ENCODE results near the gene SCART1. TPM values are rescaled to one million over a fixed set of nuclear protein-coding genes. Genes with fewer than 3 reads are reported as not detected.

SCART1 gene
- 0.01 TPM for polyA plus RNA-seq (2013, experiment 1 of 2)
- polyA plus RNA-seq (2013, experiment 2 of 2), result 0.01 TPM

DNA sequence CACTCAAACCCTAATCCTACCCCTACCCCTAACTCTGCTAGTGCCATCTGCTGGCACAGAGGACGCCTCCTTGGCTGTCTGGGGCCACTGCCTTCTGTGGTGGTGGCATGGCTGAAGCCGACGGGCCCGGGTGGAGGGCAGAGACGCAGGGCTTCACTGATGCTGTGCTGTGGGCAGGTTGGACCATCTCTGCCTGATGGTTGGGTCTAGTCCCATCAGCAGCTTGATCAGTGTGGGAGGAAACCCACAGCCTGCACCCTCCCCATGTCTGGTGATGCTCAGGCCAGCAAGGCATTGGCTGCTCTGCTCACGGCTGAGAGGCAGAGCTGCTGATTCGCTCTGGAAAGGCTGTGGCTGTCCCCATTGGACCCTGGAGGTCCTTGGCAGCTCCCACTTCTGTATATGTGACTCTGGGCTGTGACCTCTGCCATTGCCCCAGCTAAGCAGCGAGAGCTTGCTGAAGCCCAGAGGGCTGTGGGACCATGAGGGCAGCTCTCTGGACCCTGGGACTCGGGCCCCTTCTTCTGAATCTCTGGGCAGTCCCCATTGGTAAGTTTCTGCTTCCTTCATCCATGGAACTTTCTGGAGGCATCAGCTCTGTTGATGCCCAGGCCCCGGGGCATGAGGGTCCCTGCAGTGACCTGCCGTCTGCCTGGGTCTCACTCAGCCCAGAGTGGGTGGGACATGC is at the start of gene SCART1:
TSS of gene SCART1 (plus strand) at position 430 of the 688 bp plus-strand sequence. CDS start at position 483, 53 bp downstream.
- no peak within 1 kb of the TSS for H4K8ac ChIP-seq (ENCODE audit: low read depth, low read length)

DNA sequence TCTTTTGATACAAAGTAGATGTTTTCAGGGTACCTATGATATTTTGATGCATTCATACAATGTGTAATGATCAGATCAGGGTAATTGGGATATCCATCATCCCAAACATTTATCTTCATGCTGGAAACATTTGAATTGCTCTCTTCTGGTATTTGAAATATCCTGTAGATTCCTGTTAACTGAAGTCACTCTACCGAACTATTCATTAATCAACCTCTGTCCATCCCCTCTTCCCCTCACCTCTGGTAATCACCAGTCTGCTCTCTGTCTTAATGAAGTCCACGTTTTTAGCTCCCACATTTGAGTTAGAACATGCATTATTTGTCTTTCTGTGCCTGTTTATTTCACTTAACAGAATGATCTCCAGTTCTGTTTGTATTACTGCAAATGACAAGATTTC is 48.5 kb upstream of the SCART1 start:
- H3K56ac ChIP-seq (ENCODE audit: low read length), result no peak overlapping the region
- peaks cover 2% of the 10 kb centered on the region for H3K79me1 ChIP-seq (ENCODE audit: low read length)
- peaks cover 12% of the 10 kb centered on the region for H3K79me2 ChIP-seq (ENCODE audit: control insufficient read depth, insufficient read depth, low read length)
- WGBS (ENCODE audit: extremely low coverage, insufficient coverage, low lambda C conversion rate), result no CpG with 5 or more reads among the region's 2 CpGs
- H3K27me3 ChIP-seq (ENCODE audit: insufficient read depth, low read length, poor library complexity), result no peaks in the 10 kb centered on the region
- H4K8ac ChIP-seq (ENCODE audit: low read depth, low read length), result no peak overlapping the region
- no peak overlapping the region for H2BK5ac ChIP-seq (ENCODE audit: low read length)
- no peak overlapping the region for H2BK120ac ChIP-seq (ENCODE audit: low read depth, low read length)
- H3K23ac ChIP-seq (ENCODE audit: low read length), result no peak overlapping the region
- DNase-seq, result no peak
- H4K5ac ChIP-seq (ENCODE audit: low read length), result no peak overlapping the region
- no peak overlapping the region for H3K9ac ChIP-seq (ENCODE audit: low read length)
- no peak overlapping the region for H2BK15ac ChIP-seq (replicated peaks; ENCODE audit: low read depth)
- H3K4me3 ChIP-seq (ENCODE audit: low read length), result no peak overlapping the region
- no peak overlapping the region for H3K27ac ChIP-seq (ENCODE audit: low read depth, low read length)
- no peak overlapping the region for H2AK5ac ChIP-seq (ENCODE audit: low read length)
- H3K36me3 ChIP-seq (ENCODE audit: control insufficient read depth, insufficient read depth, low read length), result peaks cover 4% of the 10 kb centered on the region
- H3K4me2 ChIP-seq (ENCODE audit: low read length), result no peak overlapping the region
- no peak overlapping the region for H3K18ac ChIP-seq (ENCODE audit: low read length)
- H3K4ac ChIP-seq (ENCODE audit: low read depth, low read length), result no peak overlapping the region
- no peaks in the 10 kb centered on the region for H3K4me1 ChIP-seq (ENCODE audit: control insufficient read depth, low read depth, low read length)

More for the DNA sequence above, at the start of gene SCART1:
- H3K56ac ChIP-seq (ENCODE audit: low read length), result no peak within 1 kb of the TSS
- no peak within 1 kb of the TSS for H2BK15ac ChIP-seq (replicated peaks; ENCODE audit: low read depth)
- H3K4me3 ChIP-seq (ENCODE audit: low read length), result no peak within 1 kb of the TSS
- H3K79me1 ChIP-seq (ENCODE audit: low read length), result no peaks in the 10 kb centered on the region
- H2BK5ac ChIP-seq (ENCODE audit: low read length), result no peak within 1 kb of the TSS
- H2AK5ac ChIP-seq (ENCODE audit: low read length), result no peak within 1 kb of the TSS
- H3K23ac ChIP-seq (ENCODE audit: low read length), result no peak within 1 kb of the TSS
- WGBS (ENCODE audit: extremely low coverage, insufficient coverage, low lambda C conversion rate), result no CpG with 5 or more reads among the region's 11 CpGs
- no peaks in the 10 kb centered on the region for H3K79me2 ChIP-seq (ENCODE audit: control insufficient read depth, insufficient read depth, low read length)
- H3K36me3 ChIP-seq (ENCODE audit: control insufficient read depth, insufficient read depth, low read length), result no peaks in the 10 kb centered on the region
- no peak within 1 kb of the TSS for H3K27ac ChIP-seq (ENCODE audit: low read depth, low read length)
- no peak within 1 kb of the TSS for H3K4ac ChIP-seq (ENCODE audit: low read depth, low read length)
- no peak within 1 kb of the TSS for H3K9ac ChIP-seq (ENCODE audit: low read length)
- no peaks in the 10 kb centered on the region for H3K4me1 ChIP-seq (ENCODE audit: control insufficient read depth, low read depth, low read length)
- no peak within 1 kb of the TSS for H4K5ac ChIP-seq (ENCODE audit: low read length)
- DNase-seq, result no peak
- no peak within 1 kb of the TSS for H2BK120ac ChIP-seq (ENCODE audit: low read depth, low read length)
- H3K4me2 ChIP-seq (ENCODE audit: low read length), result no peak within 1 kb of the TSS
- H3K27me3 ChIP-seq (ENCODE audit: insufficient read depth, low read length, poor library complexity), result no peaks in the 10 kb centered on the region
- H3K18ac ChIP-seq (ENCODE audit: low read length), result no peak within 1 kb of the TSS

DNA sequence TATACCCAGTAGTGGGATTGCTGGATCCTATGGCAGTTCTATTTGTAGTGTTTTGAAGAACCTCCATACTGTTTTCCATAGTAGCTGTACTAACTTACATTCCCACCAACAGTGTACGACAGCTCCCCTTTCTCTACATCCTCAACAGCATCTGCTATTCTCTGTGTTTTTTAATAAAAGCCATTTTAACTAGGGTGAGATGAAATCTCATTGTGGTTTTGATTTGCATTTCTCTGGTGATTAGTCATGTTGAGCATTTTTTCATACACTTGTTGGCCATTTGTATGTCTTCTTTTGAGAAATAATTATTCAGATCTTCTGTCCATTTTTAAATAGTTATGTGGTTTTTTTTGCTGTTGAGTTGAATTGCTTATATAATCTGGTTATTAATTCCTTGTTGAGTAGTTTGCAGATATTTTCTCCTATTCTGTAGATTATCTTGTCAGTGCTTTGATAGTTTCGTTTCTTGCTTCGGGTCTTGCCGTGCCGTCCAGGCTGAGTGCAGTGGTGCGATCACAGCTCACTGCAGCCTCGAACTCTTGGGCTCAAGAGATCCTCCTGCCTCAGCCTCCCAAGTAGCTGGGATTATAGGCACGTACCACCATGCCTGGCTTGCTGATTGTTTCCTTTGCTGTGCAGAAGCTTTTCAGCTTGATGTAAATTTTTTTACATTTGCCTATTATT is 47.8 kb upstream of the SCART1 start:
- Histone ChIP-seq H4K5ac (ENCODE audit: low read length) (no peak overlapping the region), H2BK5ac (ENCODE audit: low read length) (no peak overlapping the region), H3K4me2 (ENCODE audit: low read length) (no peak overlapping the region), H3K18ac (ENCODE audit: low read length) (no peak overlapping the region), H3K79me1 (ENCODE audit: low read length) (peaks cover 2% of the 10 kb centered on the region), H3K4me3 (ENCODE audit: low read length) (no peak overlapping the region), H2BK120ac (ENCODE audit: low read depth, low read length) (no peak overlapping the region), H2BK15ac (replicated peaks; ENCODE audit: low read depth) (no peak overlapping the region), H2AK5ac (ENCODE audit: low read length) (no peak overlapping the region), H3K79me2 (ENCODE audit: control insufficient read depth, insufficient read depth, low read length) (peaks cover 12% of the 10 kb centered on the region), H4K8ac (ENCODE audit: low read depth, low read length) (no peak overlapping the region), H3K27me3 (ENCODE audit: insufficient read depth, low read length, poor library complexity) (no peaks in the 10 kb centered on the region), H3K56ac (ENCODE audit: low read length) (no peak overlapping the region), H3K4ac (ENCODE audit: low read depth, low read length) (no peak overlapping the region), H3K9ac (ENCODE audit: low read length) (no peak overlapping the region), H3K36me3 (ENCODE audit: control insufficient read depth, insufficient read depth, low read length) (peaks cover 4% of the 10 kb centered on the region), H3K27ac (ENCODE audit: low read depth, low read length) (no peak overlapping the region), H3K23ac (ENCODE audit: low read length) (no peak overlapping the region), H3K4me1 (ENCODE audit: control insufficient read depth, low read depth, low read length) (no peaks in the 10 kb centered on the region)
- no peak for DNase-seq
- no CpG with 5 or more reads among the region's 8 CpGs for WGBS (ENCODE audit: extremely low coverage, insufficient coverage, low lambda C conversion rate)

DNA sequence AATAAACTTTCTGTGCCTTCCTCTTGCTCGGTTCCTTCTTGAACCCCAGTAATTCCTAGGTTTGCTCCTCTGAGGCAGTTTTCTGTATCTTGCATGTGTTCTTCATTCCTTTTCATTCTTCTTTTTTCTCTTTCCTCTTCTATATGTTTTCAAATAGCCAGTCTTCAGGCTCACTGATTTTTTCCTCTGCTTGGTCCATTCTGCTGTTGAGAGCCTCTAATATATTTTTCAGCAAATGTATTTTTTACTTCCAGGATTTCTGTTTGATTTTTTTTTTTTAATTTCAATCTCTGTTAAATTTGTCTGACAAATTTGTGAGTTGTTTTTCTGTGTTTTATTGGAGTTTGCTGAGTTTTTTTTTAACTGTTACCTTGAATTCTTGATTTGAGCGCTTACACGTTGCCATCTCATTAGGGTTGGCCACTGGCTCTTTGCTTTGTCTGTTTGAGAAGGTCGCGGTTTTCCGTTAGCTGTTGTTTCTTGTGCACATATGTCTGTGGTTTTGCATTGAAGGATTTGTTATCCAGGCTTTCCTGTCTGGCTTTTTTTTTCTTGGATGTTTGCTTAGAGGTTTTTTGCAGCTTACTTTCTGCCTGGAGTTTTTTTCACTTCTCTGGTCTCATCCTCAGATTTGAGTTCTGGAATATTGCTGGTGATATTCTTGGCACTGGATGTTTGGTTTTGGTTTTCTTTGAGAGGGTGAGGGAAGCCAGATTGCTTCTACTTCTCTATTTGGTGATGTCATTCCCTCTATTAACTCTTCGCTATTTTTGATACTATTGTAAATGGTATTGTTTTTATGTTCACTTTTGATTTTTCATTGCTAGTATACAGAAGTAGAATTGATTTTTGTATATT is 42.0 kb upstream of the SCART1 start:
- Histone ChIP-seq H2BK15ac (replicated peaks; ENCODE audit: low read depth) (no peak overlapping the region), H3K27ac (ENCODE audit: low read depth, low read length) (no peak overlapping the region), H3K4me3 (ENCODE audit: low read length) (no peak overlapping the region), H3K56ac (ENCODE audit: low read length) (no peak overlapping the region), H4K8ac (ENCODE audit: low read depth, low read length) (no peak overlapping the region), H2BK5ac (ENCODE audit: low read length) (no peak overlapping the region), H3K79me1 (ENCODE audit: low read length) (peaks cover 5% of the 10 kb centered on the region), H3K18ac (ENCODE audit: low read length) (no peak overlapping the region), H3K27me3 (ENCODE audit: insufficient read depth, low read length, poor library complexity) (no peaks in the 10 kb centered on the region), H4K5ac (ENCODE audit: low read length) (no peak overlapping the region), H3K79me2 (ENCODE audit: control insufficient read depth, insufficient read depth, low read length) (peaks cover 11% of the 10 kb centered on the region), H2AK5ac (ENCODE audit: low read length) (no peak overlapping the region), H3K4me1 (ENCODE audit: control insufficient read depth, low read depth, low read length) (no peaks in the 10 kb centered on the region), H3K9ac (ENCODE audit: low read length) (no peak overlapping the region), H2BK120ac (ENCODE audit: low read depth, low read length) (no peak overlapping the region), H3K4ac (ENCODE audit: low read depth, low read length) (no peak overlapping the region), H3K23ac (ENCODE audit: low read length) (no peak overlapping the region), H3K36me3 (ENCODE audit: control insufficient read depth, insufficient read depth, low read length) (no peaks in the 10 kb centered on the region), H3K4me2 (ENCODE audit: low read length) (no peak overlapping the region)
- no CpG with 5 or more reads among the region's 7 CpGs for WGBS (ENCODE audit: extremely low coverage, insufficient coverage, low lambda C conversion rate)
- DNase-seq, result no peak

DNA sequence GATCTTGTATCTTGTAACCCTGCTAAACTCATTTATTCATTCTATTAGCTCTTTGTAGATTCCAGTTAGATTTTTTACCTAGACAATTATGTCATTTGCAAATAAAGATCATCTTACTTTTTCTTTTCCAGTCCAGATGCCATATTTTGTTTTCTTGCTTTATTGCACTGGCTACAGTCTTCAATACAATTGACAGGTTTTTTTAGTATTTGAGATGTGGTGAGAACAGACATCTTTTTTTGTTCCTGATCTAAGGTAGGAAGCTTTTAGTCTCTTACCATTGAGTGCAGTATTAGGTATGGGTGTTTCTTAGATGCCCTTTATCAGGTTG is 41.4 kb upstream of the SCART1 start:
- H3K27me3 ChIP-seq (ENCODE audit: insufficient read depth, low read length, poor library complexity), result no peaks in the 10 kb centered on the region
- no peak overlapping the region for H4K8ac ChIP-seq (ENCODE audit: low read depth, low read length)
- no peak overlapping the region for H3K4me3 ChIP-seq (ENCODE audit: low read length)
- H3K79me2 ChIP-seq (ENCODE audit: control insufficient read depth, insufficient read depth, low read length), result peaks cover 7% of the 10 kb centered on the region
- H3K4me1 ChIP-seq (ENCODE audit: control insufficient read depth, low read depth, low read length), result no peaks in the 10 kb centered on the region
- H3K56ac ChIP-seq (ENCODE audit: low read length), result no peak overlapping the region
- H3K9ac ChIP-seq (ENCODE audit: low read length), result no peak overlapping the region
- no peaks in the 10 kb centered on the region for H3K36me3 ChIP-seq (ENCODE audit: control insufficient read depth, insufficient read depth, low read length)
- H4K5ac ChIP-seq (ENCODE audit: low read length), result no peak overlapping the region
- no peak overlapping the region for H3K4me2 ChIP-seq (ENCODE audit: low read length)
- no peak overlapping the region for H3K4ac ChIP-seq (ENCODE audit: low read depth, low read length)
- no peak for DNase-seq
- no peak overlapping the region for H3K27ac ChIP-seq (ENCODE audit: low read depth, low read length)
- H2BK120ac ChIP-seq (ENCODE audit: low read depth, low read length), result no peak overlapping the region
- no peak overlapping the region for H3K18ac ChIP-seq (ENCODE audit: low read length)
- no peak overlapping the region for H2BK15ac ChIP-seq (replicated peaks; ENCODE audit: low read depth)
- H2BK5ac ChIP-seq (ENCODE audit: low read length), result no peak overlapping the region
- H3K79me1 ChIP-seq (ENCODE audit: low read length), result peaks cover 5% of the 10 kb centered on the region
- no peak overlapping the region for H3K23ac ChIP-seq (ENCODE audit: low read length)
- no peak overlapping the region for H2AK5ac ChIP-seq (ENCODE audit: low read length)

Measured in mesendoderm (in vitro differentiated cells).